GM18499 (cell line): ENCODE results near the gene RCAN1.

ENCODE experiments used
- ATAC-seq: cut with Tn5 transposase; IDR thresholded peaks from one replicate; pipeline ENCODE4 v1.9.1; 2021; ENCODE audit warnings: moderate number of reproducible peaks; ENCODE audit not compliant: insufficient read depth, unreplicated experiment

RCAN1 gene

DNA sequence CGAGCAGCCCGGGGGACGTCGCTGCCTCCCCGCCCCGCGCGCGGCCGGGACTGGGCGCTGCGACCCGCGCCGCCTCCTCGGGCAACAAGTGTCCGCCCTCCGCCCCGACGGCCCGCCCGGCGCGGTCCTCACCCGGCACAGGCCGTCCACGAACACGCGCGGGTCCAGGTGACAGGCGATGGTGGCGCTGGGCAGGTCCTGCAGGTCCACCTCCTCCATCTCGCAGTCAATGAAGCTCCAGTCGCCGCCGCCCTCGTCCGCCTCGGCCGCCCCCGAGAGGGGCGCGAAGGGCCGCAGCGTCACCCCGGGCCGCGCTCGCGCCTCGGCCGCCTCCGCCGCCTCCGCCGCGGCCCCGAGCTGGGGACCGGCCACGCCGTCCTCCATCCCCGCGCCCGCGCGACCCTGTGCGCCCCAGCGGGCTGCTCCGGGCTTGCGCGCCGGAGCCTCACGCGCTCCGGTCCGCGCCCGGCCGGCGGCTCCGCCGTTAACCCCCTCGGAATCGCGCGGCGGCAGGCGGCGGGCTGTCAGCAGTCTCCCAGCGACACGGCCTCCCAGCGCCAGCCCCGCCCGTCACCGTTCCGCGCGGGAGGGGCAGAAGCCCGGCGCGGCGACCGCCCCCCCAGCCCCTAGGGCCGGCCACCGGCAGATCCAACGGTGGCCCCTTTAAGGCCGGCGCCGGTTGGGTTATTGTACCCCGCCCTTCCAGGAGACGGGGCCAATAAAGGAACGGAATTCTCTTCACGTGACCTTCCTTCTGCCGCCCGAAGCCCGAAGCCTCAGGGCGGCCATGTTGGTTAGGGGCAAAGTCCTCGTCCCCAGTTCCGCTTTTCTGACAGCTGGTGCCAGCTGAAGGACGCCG lies at the start of gene RCAN1:
Gene RCAN1, minus strand, starts transcription at position 486 of the 859 bp plus-strand sequence. Its CDS starts 102 bp downstream, at position 384.
- ATAC-seq, result peak; percentile 96

DNA sequence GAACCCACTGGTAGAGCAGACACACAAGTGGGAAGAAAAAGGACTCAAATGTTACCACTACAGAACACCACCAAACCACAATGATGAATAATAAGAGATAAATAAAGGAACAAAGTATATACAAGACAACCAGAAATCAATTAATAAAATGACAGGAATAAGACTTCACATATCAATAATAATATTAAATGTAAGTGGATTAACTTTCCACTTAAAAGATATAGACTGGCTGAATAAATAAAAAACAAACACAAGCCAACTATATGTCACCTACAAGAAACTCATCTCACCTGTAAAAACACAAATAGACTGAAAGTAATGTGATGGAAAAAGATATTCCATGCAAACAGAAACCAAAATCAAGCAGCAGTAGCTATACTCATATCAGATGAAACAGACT lies 46.9 kb upstream of the RCAN1 start:
- ATAC-seq, result no peak

DNA sequence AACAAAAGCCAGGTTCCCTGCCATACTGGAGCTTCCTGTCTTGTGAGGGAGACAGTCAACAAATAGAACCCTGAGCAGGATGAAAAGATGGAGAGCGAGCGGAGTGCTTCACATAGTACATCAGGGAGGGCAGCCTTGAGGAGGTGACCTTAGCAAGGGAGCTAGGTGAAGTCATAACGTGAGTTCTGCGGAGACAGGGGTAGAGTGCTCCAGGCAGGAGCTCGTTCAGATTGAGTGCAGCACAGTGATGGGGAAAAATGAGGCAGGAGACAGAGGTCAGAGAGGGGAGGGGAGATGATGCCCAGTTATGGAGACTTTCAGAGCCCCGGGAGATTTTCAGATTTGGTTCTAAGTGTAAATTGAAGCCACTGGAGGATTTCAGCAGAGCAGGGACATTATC lies 38.6 kb upstream of the RCAN1 start:
- ATAC-seq, result no peak

GRCh38 chr21:34651642-34652041 lies 36.7 kb upstream of the RCAN1 start:
- no peak for ATAC-seq

DNA sequence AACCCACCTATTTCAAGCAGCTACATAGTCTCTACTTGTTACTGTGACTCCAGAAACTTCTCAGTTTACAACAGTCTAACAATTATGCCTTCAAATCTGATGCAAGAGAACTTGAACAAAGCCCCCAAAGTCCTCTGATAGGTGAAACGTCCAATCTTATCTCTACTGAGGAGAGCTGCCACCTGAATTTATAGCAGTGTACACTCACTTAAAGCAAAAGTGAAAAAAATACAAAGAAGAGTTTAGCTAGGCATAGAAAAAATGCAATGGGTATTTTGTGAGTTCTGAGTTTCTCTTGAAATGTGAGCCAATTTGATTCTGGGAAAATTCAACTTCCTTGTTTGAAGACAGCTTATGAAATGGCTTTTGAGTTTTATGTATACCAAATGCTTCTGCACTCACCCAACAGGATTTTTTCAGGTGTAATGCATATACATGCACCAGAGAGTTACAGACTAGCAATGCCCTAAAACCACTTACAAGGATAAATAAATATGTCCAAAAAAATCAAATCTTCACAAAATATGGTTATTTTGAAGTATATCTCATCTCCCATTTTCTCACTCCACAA lies 36.0 kb upstream of the RCAN1 start:
- ATAC-seq, result no peak

- ATAC-seq, result no peak
Measured at GRCh38 chr21:34649400-34649799, 34.5 kb upstream of the RCAN1 start.

GRCh38 chr21:34648739-34649297 lies 33.9 kb upstream of the RCAN1 start:
- ATAC-seq, result no peak

GRCh38 chr21:34647555-34647954 lies 32.6 kb upstream of the RCAN1 start:
- ATAC-seq, result no peak

DNA sequence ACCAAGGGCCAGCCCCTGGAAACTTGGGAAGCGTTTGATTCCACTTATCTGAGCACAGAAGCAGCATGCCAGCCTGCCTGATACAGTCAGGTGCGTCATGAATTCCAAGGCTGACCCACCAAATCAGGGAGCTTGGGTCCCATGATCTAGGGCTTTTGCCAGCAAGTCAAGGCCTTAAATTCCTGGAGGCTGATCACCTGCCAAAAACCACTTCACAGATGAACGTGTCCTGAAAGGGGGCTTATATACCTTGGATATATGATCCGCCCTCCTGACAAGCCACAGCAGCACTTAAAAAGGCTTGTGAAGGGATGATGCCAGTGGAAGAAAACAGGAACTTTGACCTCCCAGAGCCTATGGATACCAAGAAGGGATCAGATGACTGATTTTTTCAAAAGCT lies 29.9 kb upstream of the RCAN1 start:
- ATAC-seq, result no peak

DNA sequence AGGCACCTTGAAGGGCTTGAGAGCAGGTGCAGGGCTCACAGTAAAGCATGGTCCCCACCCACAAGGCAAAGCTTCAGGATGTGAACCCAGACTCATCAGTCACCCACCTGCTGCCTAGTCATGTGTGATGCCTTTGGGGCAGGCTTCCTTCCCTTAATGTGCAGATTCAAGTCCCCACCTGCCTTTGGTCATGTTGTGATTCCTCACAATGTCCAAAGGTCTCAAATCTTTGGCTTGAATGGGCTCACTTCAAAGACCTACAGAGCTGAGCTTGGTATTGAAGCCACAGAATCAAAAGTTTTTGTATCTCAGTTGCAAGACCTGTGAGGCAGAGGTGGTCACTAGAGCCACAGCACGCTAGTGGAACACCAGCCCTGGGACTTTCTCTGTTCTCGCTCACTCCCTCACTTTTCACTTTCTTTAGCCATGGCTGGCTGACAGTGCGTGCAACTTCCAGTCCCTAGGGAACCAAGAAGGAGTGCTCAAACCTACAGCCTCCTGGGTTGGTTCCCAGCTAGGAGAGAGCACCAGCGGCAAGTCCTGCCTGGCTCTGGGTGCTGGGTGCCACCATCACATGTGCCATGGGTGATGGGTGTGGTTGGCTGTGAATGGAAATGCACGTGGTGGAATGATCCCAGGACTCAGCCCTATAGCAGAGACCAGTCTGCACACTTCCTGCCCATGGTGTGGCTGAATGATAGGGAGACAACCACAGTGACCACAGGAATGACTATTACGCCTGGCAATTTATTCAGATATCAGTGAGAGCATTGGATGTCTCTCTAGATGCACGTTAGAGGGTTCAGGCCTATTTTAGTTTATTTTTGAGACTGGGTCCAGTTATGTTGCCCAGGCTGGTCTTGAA lies 27.5 kb upstream of the RCAN1 start:
- ATAC-seq, result peak; percentile 41

DNA sequence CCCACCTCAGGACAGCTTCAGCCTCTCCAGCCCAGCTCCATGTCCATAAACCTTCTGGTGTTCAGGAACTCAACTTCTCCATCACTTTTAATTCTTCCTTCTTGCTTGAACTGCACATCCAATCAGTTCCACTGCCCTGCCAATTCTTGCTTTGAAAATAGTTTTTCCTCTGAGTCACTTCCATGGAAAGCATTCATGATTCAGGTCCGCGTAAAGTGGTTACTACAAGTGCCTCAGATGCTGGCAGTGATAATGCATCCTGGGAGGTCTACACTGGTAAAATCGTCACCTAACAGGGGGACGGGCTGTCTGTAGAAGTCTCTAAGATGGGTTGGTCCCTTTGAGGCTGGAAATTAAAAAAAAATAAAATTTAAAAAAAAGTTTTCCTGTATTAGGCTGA lies 25.9 kb upstream of the RCAN1 start:
- no peak for ATAC-seq

GRCh38 chr21:34639882-34640788 lies 25.2 kb upstream of the RCAN1 start:
- no peak for ATAC-seq

GRCh38 chr21:34639250-34639649 lies 24.3 kb upstream of the RCAN1 start:
- no peak for ATAC-seq

DNA sequence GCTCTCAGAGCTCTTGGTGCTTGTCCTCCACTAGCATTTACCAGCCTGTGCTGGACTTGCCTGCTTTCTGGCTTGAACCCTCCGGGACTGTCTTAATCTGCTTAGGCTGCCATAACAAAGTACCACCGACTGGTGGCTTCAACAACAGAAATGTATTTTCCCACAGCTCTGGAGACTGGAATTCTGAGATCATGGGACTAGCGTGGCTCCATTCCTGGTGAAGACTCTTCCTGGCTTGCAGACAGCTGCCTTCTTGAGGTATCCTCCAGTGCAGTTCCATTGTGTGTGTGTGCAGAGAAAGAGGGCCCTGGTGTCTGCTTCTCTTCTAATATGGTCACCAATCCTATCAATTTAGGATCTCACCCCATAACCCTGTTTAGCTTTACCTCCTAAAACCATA lies 22.0 kb upstream of the RCAN1 start:
- ATAC-seq, result no peak

- no peak for ATAC-seq
Measured at GRCh38 chr21:34635307-34635706, 20.4 kb upstream of the RCAN1 start.

- no peak for ATAC-seq
Measured at GRCh38 chr21:34632498-34632897, 17.6 kb upstream of the RCAN1 start.

- no peak for ATAC-seq
Measured at GRCh38 chr21:34630536-34631143, 15.7 kb upstream of the RCAN1 start.

DNA sequence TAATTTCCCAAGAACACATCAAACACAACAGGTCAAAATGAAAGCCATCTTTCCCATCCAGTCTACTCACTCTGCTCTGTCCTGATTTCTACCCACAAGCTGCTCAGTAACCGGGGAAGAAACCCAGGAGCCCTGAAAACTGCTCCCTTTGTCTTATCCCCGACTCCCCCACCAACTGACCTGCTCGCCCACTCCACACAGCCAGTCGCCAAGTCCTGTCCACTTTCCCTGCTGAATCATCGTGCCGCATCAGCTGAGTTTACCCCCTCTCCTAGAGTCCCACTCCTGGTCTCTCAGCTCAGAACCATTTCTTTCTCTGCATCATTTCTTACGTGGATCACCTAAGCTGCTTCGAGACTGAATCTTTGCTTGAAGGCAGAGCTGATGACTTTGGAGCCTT lies 11.2 kb upstream of the RCAN1 start:
- no peak for ATAC-seq

DNA sequence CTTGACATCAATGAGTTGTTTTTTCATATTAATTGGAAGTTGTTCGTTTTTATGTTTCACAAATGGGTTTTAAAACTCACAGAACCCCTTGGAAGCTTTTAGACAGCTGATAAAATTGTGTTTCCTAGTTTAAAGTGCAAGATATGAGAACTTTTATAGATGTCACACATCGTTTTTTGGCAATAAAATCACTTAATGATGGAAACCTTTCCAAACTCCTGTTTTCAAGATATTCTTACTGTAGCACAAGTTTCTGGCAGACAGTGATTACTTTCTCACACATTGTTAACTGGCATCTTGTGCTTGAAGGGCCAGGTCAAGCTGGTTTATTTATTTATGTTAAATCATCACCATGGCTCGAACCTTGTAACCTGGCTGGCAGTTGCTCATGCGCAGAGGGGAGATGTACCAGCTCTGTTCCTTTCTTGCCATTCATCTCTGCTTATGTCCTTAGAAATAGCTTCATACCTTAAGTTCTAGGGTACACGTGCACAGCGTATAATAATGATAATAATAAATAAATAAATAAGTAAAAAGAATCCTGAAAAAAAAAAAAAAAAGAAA lies 10.2 kb upstream of the RCAN1 start:
- ATAC-seq, result no peak
